KBM-7 (cell line): Measurements from ENCODE around the gene TANC1.
A peak's percentile ranks its signal among the peaks of the same experiment; 100 is the strongest.

Source experiments
- DNase-seq: peaks from one replicate; pipeline ENCODE4 v3.0.0-alpha.2; 2015
- in situ Hi-C: fragments of 300-500 bp; cut with MboI; formaldehyde crosslinking; loops from 2 replicates; pipeline ENCODE4 v1.14.3; 2020; ENCODE audit warnings: low sequenced_read_pairs, low pct_unique_long_range_greater_than_20kb, mixed read lengths

Gene TANC1

GRCh38 chr2:158989165-158989564 is 20.7 kb downstream of the TANC1 start:
- in situ Hi-C loops: no loop called here
- DNase-seq: no peak

- in situ Hi-C loops: no loop called here
- DNase-seq: no peak
These were observed 22.2 kb downstream of the TANC1 start for GRCh38 chr2:158990397-158991214.

GRCh38 chr2:158993030-158993429 is 24.6 kb downstream of the TANC1 start:
- DNase-seq: no peak
- in situ Hi-C loops: no loop called here

GRCh38 chr2:158993721-158994587 is 25.5 kb downstream of the TANC1 start:
- in situ Hi-C loops: no loop called here
- no peak for DNase-seq

DNA sequence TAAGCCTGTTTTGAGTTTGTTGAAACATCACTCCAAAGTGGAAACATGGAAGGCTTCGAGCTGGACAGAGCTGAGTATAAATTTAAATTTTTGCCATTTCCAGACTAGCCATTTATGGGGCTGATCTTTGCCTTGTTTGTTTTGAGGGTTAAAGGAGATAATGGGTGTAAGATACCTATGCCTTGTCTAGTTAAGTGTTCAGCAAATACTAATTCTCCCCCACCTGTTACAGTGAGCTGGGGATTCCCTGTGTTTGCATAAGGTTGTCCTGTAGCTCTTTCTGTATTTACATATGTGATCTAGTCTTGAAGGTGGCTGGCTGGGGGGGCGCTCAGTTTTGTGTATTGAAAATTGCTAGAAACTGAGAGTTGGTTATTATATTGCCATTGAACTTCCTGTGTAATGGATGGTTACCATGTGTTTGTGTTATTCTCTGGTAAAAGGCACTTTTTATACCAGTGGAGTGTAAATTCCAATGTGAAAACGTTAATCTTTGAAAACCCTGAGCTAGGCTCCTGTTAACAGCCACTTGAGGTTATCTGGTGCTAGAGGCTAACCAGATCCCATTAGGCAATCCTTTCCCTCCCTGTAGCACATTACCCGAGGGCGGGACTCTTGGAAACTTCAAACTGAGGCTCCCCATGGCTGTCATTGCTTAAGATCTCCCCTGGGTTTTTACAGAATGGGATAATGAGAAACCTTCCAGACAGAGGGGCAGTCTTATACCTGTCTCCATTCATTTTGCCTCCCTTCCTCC is 26.7 kb downstream of the TANC1 start:
- no peak for DNase-seq
- in situ Hi-C loops: no loop called here

GRCh38 chr2:158995677-158996049 is 27.2 kb downstream of the TANC1 start:
- DNase-seq: no peak
- in situ Hi-C loops: no loop called here

- in situ Hi-C loops: no loop called here
- no peak for DNase-seq
These were observed 28.0 kb downstream of the TANC1 start for GRCh38 chr2:158996378-158996993.

- DNase-seq: peak; percentile 75
- in situ Hi-C loops: no loop called here
These were observed 28.8 kb downstream of the TANC1 start for GRCh38 chr2:158997037-158997790.

GRCh38 chr2:158998551-158999248 is 30.3 kb downstream of the TANC1 start:
- in situ Hi-C loops: no loop called here
- no peak for DNase-seq

DNA sequence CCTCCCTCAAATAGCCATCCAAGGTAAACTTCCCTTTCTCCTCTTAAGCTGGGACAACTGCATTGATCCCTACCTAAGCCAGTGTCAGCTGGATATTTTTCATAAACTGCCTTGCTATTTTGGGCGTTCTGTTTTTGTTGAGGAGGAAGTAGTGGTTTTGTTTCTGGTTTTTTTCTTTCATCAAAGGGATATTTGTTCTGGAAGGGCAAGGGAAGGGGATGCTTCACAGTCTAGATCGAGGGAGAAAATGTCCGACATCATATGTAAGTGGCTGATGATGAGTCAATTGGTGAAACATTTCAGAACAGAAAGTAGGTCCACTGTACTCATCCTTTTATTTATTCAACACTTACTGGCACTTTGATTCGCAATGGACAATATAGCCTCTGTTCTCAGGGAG is 31.0 kb downstream of the TANC1 start:
- peak; percentile 51 for DNase-seq
- in situ Hi-C loops: no loop called here

GRCh38 chr2:159000072-159000471 is 31.6 kb downstream of the TANC1 start:
- no peak for DNase-seq
- in situ Hi-C loops: no loop called here

- in situ Hi-C loops: no loop called here
- no peak for DNase-seq
These were observed 34.1 kb downstream of the TANC1 start for GRCh38 chr2:159002462-159003111.

DNA sequence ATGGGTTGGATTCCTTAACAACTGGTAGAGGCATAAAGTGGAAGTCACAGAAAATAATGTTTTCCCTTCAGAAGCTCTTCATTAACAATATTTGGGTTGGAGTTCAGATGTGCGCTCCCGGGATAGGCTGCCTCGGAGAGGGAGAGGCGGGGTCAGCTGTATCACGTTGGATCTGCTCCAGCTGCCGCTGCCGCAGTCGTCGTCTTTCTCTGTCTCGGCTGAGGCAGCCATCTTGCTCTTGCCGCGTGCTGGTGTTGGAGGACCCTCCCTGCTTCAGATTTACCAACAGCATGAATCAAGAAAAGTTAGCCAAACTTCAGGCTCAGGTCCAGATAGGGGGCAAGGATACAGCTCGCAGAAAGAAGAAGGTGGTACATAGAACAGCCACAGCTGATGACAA is 35.1 kb downstream of the TANC1 start:
- in situ Hi-C loops: no loop called here
- DNase-seq: no peak

DNA sequence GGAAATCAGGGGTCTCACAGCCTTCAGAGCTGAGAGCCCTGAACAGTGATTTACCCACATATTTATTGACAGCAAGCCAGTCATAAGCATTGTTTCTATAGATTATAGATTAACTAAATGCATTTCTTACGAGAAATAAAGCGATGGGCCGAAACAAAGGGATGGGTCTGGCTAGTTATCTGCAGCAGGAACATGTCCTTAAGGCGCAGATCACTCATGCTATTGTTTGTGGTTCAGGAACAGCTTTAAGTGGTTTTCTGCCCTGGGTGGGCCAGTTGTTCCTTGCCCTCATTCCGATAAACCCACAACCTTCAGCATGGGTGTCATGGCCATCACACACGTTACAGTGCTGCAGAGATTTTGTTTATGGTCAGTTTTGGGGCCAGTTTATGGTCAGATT is 36.4 kb downstream of the TANC1 start:
- in situ Hi-C loops: no loop called here
- no peak for DNase-seq

DNA sequence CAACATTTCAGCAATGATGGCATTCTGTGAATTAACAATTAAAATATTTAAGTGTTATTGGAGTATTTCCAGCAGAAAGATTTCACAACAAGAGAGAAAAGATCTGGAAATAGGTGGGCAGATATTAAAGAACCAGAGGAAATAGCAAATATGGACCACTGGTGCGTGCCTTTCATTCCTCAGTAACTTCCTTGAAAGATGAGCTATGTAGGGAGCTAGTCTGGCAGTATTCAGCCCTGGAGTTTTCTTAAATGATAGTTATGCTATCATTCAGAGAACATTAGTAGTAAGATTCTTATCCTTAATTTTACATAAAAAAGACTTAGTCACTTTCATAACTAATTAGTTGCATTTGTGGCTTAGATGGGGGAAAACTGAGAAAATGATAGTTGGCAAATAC is 41.5 kb downstream of the TANC1 start:
- no peak for DNase-seq
- in situ Hi-C loops: no loop called here

- in situ Hi-C loops: no loop called here
- no peak for DNase-seq
These were observed 41.9 kb downstream of the TANC1 start for GRCh38 chr2:159010340-159010739.

- no peak for DNase-seq
- in situ Hi-C loops: no loop called here
These were observed 42.5 kb downstream of the TANC1 start for GRCh38 chr2:159010963-159011362.

DNA sequence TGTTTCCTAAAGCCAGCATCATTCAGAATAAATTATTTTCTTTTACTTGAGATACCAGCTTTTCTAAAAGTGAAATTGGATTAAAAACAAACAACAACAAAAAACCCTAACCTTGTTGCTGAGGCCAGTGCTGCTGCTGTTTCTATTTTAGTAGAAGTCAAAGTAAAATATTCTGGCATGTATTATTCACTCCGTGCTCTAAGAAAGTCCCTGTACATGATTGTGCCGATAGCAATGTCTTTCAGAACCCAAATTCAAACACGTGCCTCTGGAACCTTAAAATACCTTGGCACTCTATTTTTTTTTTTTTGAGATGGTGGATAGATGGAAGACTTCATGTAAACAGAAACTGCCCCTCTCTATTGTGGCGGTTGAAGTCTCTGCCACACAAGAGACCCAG is 43.7 kb downstream of the TANC1 start:
- in situ Hi-C loops: no loop called here
- DNase-seq: no peak
